WTC11 (cell line): Measurements from ENCODE around the gene SDK2. TPM values are rescaled to one million over a fixed set of nuclear protein-coding genes. Genes with fewer than 3 reads are reported as not detected.

Source experiments
- ATAC-seq: fragments of 200-7000 bp; cut with Tn5 transposase; 2 replicates; pipeline ENCODE4 v1.10.0; 2021; ENCODE audit warnings: mild to moderate bottlenecking, moderate library complexity
- CTCF ChIA-PET: fragments of 300-600 bp; sonication (Branson Sonifier 250); formaldehyde crosslinking; loops from one replicate; lab custom pipeline; 2021; ENCODE audit warnings: antibody characterized with exemption; lab: Charles Lee
- POLR2A ChIA-PET: fragments of 350-600 bp; sonication (Branson Sonifier 250); formaldehyde crosslinking; loops from one replicate; lab custom pipeline; 2021; ENCODE audit warnings: antibody characterized with exemption; lab: Charles Lee
- DNase-seq: peaks from one replicate; pipeline ENCODE4 v3.0.0; 2021; ENCODE audit warnings: low spot score
- H3K27ac Mint-ChIP-seq: 2 replicates; pipeline ENCODE4 v1.8.0; 2021; ENCODE audit warnings: mixed read lengths
- H3K27me3 Mint-ChIP-seq: 2 replicates; pipeline ENCODE4 v1.8.0; 2021; ENCODE audit warnings: low read depth, mild to moderate bottlenecking, moderate library complexity, mixed read lengths
- H3K36me3 Mint-ChIP-seq: 2 replicates; pipeline ENCODE4 v1.8.0; 2021; ENCODE audit warnings: mixed read lengths
- H3K4me1 Mint-ChIP-seq: 2 replicates; pipeline ENCODE4 v1.8.0; 2022; ENCODE audit warnings: mixed read lengths
- H3K4me3 Mint-ChIP-seq: 2 replicates; pipeline ENCODE4 v1.8.0; 2021; ENCODE audit warnings: mild to moderate bottlenecking, moderate library complexity, mixed read lengths
- H3K9me3 Mint-ChIP-seq: 2 replicates; pipeline ENCODE4 v1.8.0; 2021; ENCODE audit warnings: mixed read lengths
- CTCF ChIP-seq: fragments of 200-600 bp; IDR thresholded peaks from 2 replicates; pipeline ENCODE4 v1.8.0; 2022; ENCODE audit warnings: antibody characterized with exemption
- ETV6 ChIP-seq: sonication (generic); formaldehyde crosslinking; IDR thresholded peaks from 2 replicates; pipeline ENCODE4 v1.8.1; 2022; ENCODE audit warnings: mild to moderate bottlenecking, missing genetic modification reagents
- FOXP1 ChIP-seq: sonication (generic); formaldehyde crosslinking; IDR thresholded peaks from 2 replicates; pipeline ENCODE4 v1.8.0; 2022; ENCODE audit warnings: missing genetic modification reagents, mild to moderate bottlenecking, moderate library complexity, borderline replicate concordance
- GTF2I ChIP-seq: fragments of 250-450 bp; sonication (Bioruptor Pico); conservative IDR thresholded peaks from 2 replicates; pipeline ENCODE4 v1.4.0; 2021; ENCODE audit warnings: mild to moderate bottlenecking
- IRF2 ChIP-seq: sonication (generic); formaldehyde crosslinking; IDR thresholded peaks from 2 replicates; pipeline ENCODE4 v1.8.0; 2022; ENCODE audit warnings: low read depth, missing genetic modification reagents, borderline replicate concordance
- KAT7 ChIP-seq: sonication (generic); formaldehyde crosslinking; IDR thresholded peaks from 2 replicates; pipeline ENCODE4 v1.8.1; 2023; ENCODE audit warnings: missing genetic modification reagents, mild to moderate bottlenecking, borderline replicate concordance
- MYBL2 ChIP-seq: sonication (generic); formaldehyde crosslinking; IDR thresholded peaks from 2 replicates; pipeline ENCODE4 v1.8.1; 2023; ENCODE audit warnings: mild to moderate bottlenecking, moderate library complexity, missing genetic modification reagents
- NR2C2 ChIP-seq: sonication (generic); formaldehyde crosslinking; IDR thresholded peaks from 2 replicates; pipeline ENCODE4 v1.8.0; 2022; ENCODE audit warnings: mild to moderate bottlenecking, missing genetic modification reagents
- NR3C1 ChIP-seq: sonication (generic); formaldehyde crosslinking; conservative IDR thresholded peaks from 2 replicates; pipeline ENCODE4 v1.8.1; 2023; ENCODE audit warnings: low read depth, mild to moderate bottlenecking, missing genetic modification reagents
- RELA ChIP-seq: sonication (generic); formaldehyde crosslinking; IDR thresholded peaks from 2 replicates; pipeline ENCODE4 v1.8.1; 2022; ENCODE audit warnings: missing genetic modification reagents, mild to moderate bottlenecking, borderline replicate concordance
- SMAD3 ChIP-seq: sonication (generic); formaldehyde crosslinking; IDR thresholded peaks from 2 replicates; pipeline ENCODE4 v1.8.0; 2022; ENCODE audit warnings: missing genetic modification reagents, mild to moderate bottlenecking, borderline replicate concordance
- SOX15 ChIP-seq: fragments of 250-450 bp; sonication (Bioruptor Pico); IDR thresholded peaks from 2 replicates; pipeline ENCODE4 v1.9.0; 2021; ENCODE audit warnings: mild to moderate bottlenecking
- STAT6 ChIP-seq: sonication (generic); formaldehyde crosslinking; conservative IDR thresholded peaks from 2 replicates; pipeline ENCODE4 v1.8.1; 2023; ENCODE audit warnings: mild to moderate bottlenecking, low read depth, missing genetic modification reagents, moderate library complexity
- TCF7 ChIP-seq: sonication (generic); formaldehyde crosslinking; IDR thresholded peaks from 2 replicates; pipeline ENCODE4 v1.8.0; 2022; ENCODE audit warnings: mild to moderate bottlenecking, low read depth, missing genetic modification reagents, moderate library complexity
- TEAD4 ChIP-seq: sonication (generic); formaldehyde crosslinking; IDR thresholded peaks from 2 replicates; pipeline ENCODE4 v1.8.0; 2022; ENCODE audit warnings: mild to moderate bottlenecking, missing genetic modification reagents
- ZMAT4 ChIP-seq: fragments of 250-450 bp; sonication (Bioruptor Pico); IDR thresholded peaks from 2 replicates; pipeline ENCODE4 v1.9.0; 2021; ENCODE audit warnings: mild to moderate bottlenecking
- ZNF416 ChIP-seq: fragments of 250-450 bp; sonication (Bioruptor Pico); IDR thresholded peaks from 2 replicates; pipeline ENCODE4 v1.9.0; 2021; ENCODE audit warnings: mild to moderate bottlenecking, inconsistent platforms
- ZNF423 ChIP-seq: fragments of 250-450 bp; sonication (Bioruptor Pico); IDR thresholded peaks from 2 replicates; pipeline ENCODE4 v2.1.2; 2022; ENCODE audit warnings: mild to moderate bottlenecking, moderate library complexity
- total RNA-seq: library from RNA; stranded (reverse); gene quantifications from 3 replicates; pipeline ENCODE4 v1.2.3, GENCODE V29; 2021
- TF ChIP-seq, protein P1 (sequence below): fragments of 250-450 bp; sonication (Bioruptor Pico); conservative IDR thresholded peaks from 2 replicates; pipeline ENCODE4 v1.9.0; 2021; ENCODE audit warnings: mild to moderate bottlenecking
- TF ChIP-seq, protein P2 (sequence below): sonication (generic); formaldehyde crosslinking; IDR thresholded peaks from 2 replicates; pipeline ENCODE4 v1.8.1; 2023; ENCODE audit warnings: mild to moderate bottlenecking, missing genetic modification reagents, moderate library complexity

The SDK2 gene
- total RNA-seq, 1 experiment from 2014 or later: 14.8 TPM

- ChIA-PET CTCF (interaction anchor here (0.7 to 1.9 kb wide), 2 partner anchors 10 to 39 kb away, joined by 5 to 11 read pairs; no protein-coding TSS in a partner anchor), POLR2A (interaction anchor here (0.7 kb wide), 1 partner anchor 52 kb away, joined by 6 read pairs; no protein-coding TSS in a partner anchor)
- no peak overlapping the region for H3K27ac Mint-ChIP-seq
- H3K27me3 Mint-ChIP-seq: peaks cover 2% of the 10 kb centered on the region; the same call in 1 of the 2 replicates
- H3K9me3 Mint-ChIP-seq: no peaks in the 10 kb centered on the region
- no peaks in the 10 kb centered on the region for H3K36me3 Mint-ChIP-seq
- DNase-seq (no peak), ATAC-seq (no peak)
- H3K4me3 Mint-ChIP-seq: no peak overlapping the region
- H3K4me1 Mint-ChIP-seq: peaks cover 4% of the 10 kb centered on the region; the same call in 1 of the 2 replicates
- TF ChIP-seq KAT7 (CRISPR knock-in tag) (no peak), RELA (no peak)
These were observed 313.2 kb downstream of the SDK2 start for GRCh38 chr17:73331060-73331459.

DNA sequence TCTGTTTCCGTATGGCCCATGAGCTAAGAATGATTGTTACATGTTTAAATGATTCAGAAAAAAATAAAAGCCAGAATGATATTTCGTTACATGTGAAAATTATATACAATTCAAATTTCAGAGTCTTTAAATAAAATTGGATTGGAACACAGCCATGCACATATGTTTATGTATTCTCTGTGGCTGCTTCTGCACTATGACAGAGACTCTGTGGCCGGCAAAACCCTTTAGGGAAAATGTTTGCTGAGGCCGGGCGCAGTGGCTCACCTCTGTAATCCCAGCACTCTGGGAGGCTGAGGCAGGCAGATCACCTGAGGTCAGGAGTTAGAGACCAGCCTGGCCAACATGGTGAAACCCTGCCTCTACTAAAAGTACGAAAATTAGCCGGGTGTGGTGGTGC is 316.6 kb downstream of the SDK2 start:
- H3K4me3 Mint-ChIP-seq: no peak overlapping the region
- ATAC-seq: no peak
- no peak for TF ChIP-seq SMAD3 (CRISPR knock-in tag)
- no peak for TF ChIP-seq FOXP1 (CRISPR knock-in tag)
- TF ChIP-seq KAT7 (CRISPR knock-in tag): no peak
- TF ChIP-seq GTF2I (CRISPR knock-in tag): no peak
- TF ChIP-seq TCF7 (CRISPR knock-in tag): no peak
- TF ChIP-seq, protein P1, sequence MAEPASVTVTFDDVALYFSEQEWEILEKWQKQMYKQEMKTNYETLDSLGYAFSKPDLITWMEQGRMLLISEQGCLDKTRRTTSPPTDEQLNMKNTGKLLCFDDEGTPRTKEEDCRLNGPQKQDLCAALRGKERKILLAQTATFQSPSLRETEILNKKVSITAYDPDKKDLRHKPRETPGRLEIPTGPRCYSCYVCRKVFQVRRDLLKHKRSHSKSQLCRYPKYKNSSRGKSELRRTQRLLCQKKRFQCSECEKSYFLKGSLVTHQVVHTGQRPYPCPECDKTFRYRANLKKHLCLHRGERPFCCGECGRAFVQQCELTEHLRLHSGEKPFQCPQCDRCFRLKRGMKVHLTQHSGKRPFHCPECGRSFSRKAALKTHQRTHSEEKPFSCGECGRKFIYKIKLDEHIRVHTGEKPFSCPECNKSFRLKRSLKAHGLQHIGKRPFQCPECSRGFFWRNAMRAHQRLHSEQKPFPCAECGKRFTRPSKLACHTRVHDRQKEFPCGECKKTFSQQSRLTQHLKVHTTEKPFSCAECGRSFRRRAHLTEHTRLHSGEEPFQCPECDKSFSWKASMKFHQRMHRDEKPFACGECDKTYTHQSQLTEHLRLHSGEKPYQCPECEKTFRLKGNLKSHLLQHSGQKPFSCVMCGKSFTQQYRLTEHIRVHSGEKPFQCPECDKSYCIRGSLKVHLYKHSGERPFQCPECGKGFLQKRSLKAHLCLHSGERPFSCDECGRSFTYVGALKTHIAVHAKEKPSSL (CRISPR knock-in tag): no peak
- no peak for TF ChIP-seq NR2C2 (CRISPR knock-in tag)
- no peak for TF ChIP-seq IRF2 (CRISPR knock-in tag)
- no peak for TF ChIP-seq MYBL2 (CRISPR knock-in tag)
- no peak for TF ChIP-seq NR3C1
- no peak for TF ChIP-seq SOX15 (CRISPR knock-in tag)
- TF ChIP-seq ZNF423: no peak
- TF ChIP-seq, protein P2, sequence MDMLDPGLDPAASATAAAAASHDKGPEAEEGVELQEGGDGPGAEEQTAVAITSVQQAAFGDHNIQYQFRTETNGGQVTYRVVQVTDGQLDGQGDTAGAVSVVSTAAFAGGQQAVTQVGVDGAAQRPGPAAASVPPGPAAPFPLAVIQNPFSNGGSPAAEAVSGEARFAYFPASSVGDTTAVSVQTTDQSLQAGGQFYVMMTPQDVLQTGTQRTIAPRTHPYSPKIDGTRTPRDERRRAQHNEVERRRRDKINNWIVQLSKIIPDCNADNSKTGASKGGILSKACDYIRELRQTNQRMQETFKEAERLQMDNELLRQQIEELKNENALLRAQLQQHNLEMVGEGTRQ (CRISPR knock-in tag): no peak
- no peak for TF ChIP-seq ZNF416
- TF ChIP-seq STAT6 (CRISPR knock-in tag): no peak
- TF ChIP-seq ZMAT4 (CRISPR knock-in tag): no peak
- TF ChIP-seq CTCF: no peak
- TF ChIP-seq ETV6: no peak
- no peak for TF ChIP-seq TEAD4 (CRISPR knock-in tag)
- TF ChIP-seq, all 79 proteins: peak for 0
- Mint-ChIP-seq H3K27ac (no peak overlapping the region), H3K36me3 (no peaks in the 10 kb centered on the region), H3K4me1 (peaks cover 29% of the 10 kb centered on the region), H3K27me3 (peaks cover 4% of the 10 kb centered on the region), H3K9me3 (no peaks in the 10 kb centered on the region)
- DNase-seq: no peak
- POLR2A ChIA-PET: no interaction called here
- CTCF ChIA-PET: no interaction called here
